A549 (cell line): ENCODE data around the gene CD3E. TPM values are rescaled to one million over a fixed set of nuclear protein-coding genes. Genes with fewer than 3 reads are reported as not detected.

ENCODE experiments used
- ATAC-seq, 2 experiments: fragments of 200-7000 bp in 1 of 2; fragments of >200 bp in 1 of 2; cut with Nextera tagmentation in 1 of 2; cut with Tn5 transposase in 1 of 2; 3 replicates each; pipeline versions ENCODE4 v1.8.0 to v1.9.1; 2018 to 2020; ENCODE audit warnings: mild to moderate bottlenecking in 1 of 2, moderate library complexity in 1 of 2
- CTCF ChIA-PET: fragments of 300-600 bp; sonication (Branson Sonifier 250); formaldehyde crosslinking; extraction: SDS; loops from one replicate; lab custom pipeline; 2021; ENCODE audit warnings: antibody characterized with exemption, inconsistent platforms; lab: Yijun Ruan, JAX
- POLR2A ChIA-PET: fragments of 350-600 bp; formaldehyde crosslinking; extraction: SDS; loops from one replicate; lab custom pipeline; 2021; ENCODE audit warnings: antibody characterized with exemption, inconsistent platforms; lab: Yijun Ruan, JAX
- DNase-seq, 2 experiments: peaks; one replicate each; pipeline versions ENCODE4 v3.0.0 to v3.0.0-alpha.2; 2011 to 2016; ENCODE audit warnings: low read depth in 1 of 2, low spot score in 1 of 2
- FAIRE-seq: peaks from 2 replicates; lab custom pipeline; 2011; peaks lifted over from hg19 to GRCh38; lab: Jason Lieb, UNC
- H3K27ac ChIP-seq, 2 experiments: fragments of >200 bp; sonication (Bioruptor Twin); formaldehyde crosslinking; 3 replicates each; pipeline ENCODE4 v1.5.1; 2016 to 2017
- H3K4me1 ChIP-seq: fragments of >200 bp; sonication (Bioruptor Twin); formaldehyde crosslinking; 3 replicates; pipeline ENCODE4 v1.6.1; 2016
- H3K4me2 ChIP-seq: fragments of >200 bp; sonication (Bioruptor Twin); formaldehyde crosslinking; 3 replicates; pipeline ENCODE4 v1.6.1; 2016
- H3K4me3 ChIP-seq: fragments of >200 bp; sonication (Bioruptor Twin); formaldehyde crosslinking; 3 replicates; pipeline ENCODE4 v1.5.1; 2016
- H3K9me3 ChIP-seq: fragments of >200 bp; sonication (Bioruptor Twin); formaldehyde crosslinking; 3 replicates; pipeline ENCODE4 v1.6.1; 2016
- BCL3 ChIP-seq: fragments of >200 bp; sonication (Bioruptor Twin); formaldehyde crosslinking; IDR thresholded peaks from 3 replicates; pipeline ENCODE4 v1.6.1; 2016
- BHLHE40 ChIP-seq: IDR thresholded peaks from 2 replicates; pipeline ENCODE4 v1.6.1; 2012; ENCODE audit warnings: low read depth, low read length, inconsistent platforms
- CHD2 ChIP-seq: fragments of 150-350 bp; IDR thresholded peaks from 2 replicates; pipeline ENCODE4 v1.6.1; 2014; ENCODE audit warnings: low read length; ENCODE audit not compliant: partially characterized antibody
- CTCF ChIP-seq: fragments of >200 bp; sonication (Bioruptor Twin); formaldehyde crosslinking; IDR thresholded peaks from 3 replicates; pipeline ENCODE4 v1.5.1; 2016
- ESRRA ChIP-seq: fragments of 150-350 bp; IDR thresholded peaks from 2 replicates; pipeline ENCODE4 v1.6.1; 2014; ENCODE audit warnings: mild to moderate bottlenecking, low read length, borderline replicate concordance
- FOXS1 ChIP-seq: fragments of 250-450 bp; sonication (Bioruptor Pico); IDR thresholded peaks from 2 replicates; pipeline ENCODE4 v1.5.0; 2020; ENCODE audit warnings: mild to moderate bottlenecking, moderate library complexity
- HMGXB4 ChIP-seq: fragments of 250-450 bp; sonication (Bioruptor Pico); IDR thresholded peaks from 2 replicates; pipeline ENCODE4 v1.5.0; 2021; ENCODE audit warnings: mild to moderate bottlenecking, moderate library complexity, borderline replicate concordance
- HOXB13 ChIP-seq: fragments of 250-450 bp; sonication (Bioruptor Pico); IDR thresholded peaks from 2 replicates; pipeline ENCODE4 v1.5.0; 2020; ENCODE audit warnings: low read depth, mild to moderate bottlenecking, moderate library complexity
- JUNB ChIP-seq: fragments of >200 bp; sonication (Bioruptor Twin); formaldehyde crosslinking; IDR thresholded peaks from 2 replicates; pipeline ENCODE4 v1.6.1; 2016
- MAFK ChIP-seq: fragments of 450-650 bp; IDR thresholded peaks from 2 replicates; pipeline ENCODE4 v1.6.1; 2014; ENCODE audit not compliant: partially characterized antibody
- NFE2L2 ChIP-seq: fragments of 150-350 bp; conservative IDR thresholded peaks from 2 replicates; pipeline ENCODE4 v1.6.1; 2014; ENCODE audit warnings: low read length
- PBX3 ChIP-seq: IDR thresholded peaks from 2 replicates; pipeline ENCODE4 v1.6.1; 2012
- POLR2AphosphoS2 ChIP-seq: conservative IDR thresholded peaks from 2 replicates; pipeline ENCODE4 v1.6.1; 2012; ENCODE audit warnings: low read length, improper control_type of control experiment, inconsistent platforms
- RFX5 ChIP-seq: fragments of 450-650 bp; IDR thresholded peaks from 2 replicates; pipeline ENCODE4 v1.7.1; 2014; ENCODE audit warnings: antibody characterized with exemption, mild to moderate bottlenecking, moderate library complexity
- SMC3 ChIP-seq: fragments of >200 bp; sonication (Bioruptor Twin); formaldehyde crosslinking; IDR thresholded peaks from 3 replicates; pipeline ENCODE4 v1.6.1; 2018; ENCODE audit warnings: inconsistent platforms
- SREBF2 ChIP-seq: fragments of 450-650 bp; IDR thresholded peaks from 2 replicates; pipeline ENCODE4 v1.6.1; 2014; ENCODE audit warnings: mild to moderate bottlenecking, moderate library complexity
- ZNF302 ChIP-seq: fragments of 250-450 bp; sonication (Bioruptor Pico); IDR thresholded peaks from 2 replicates; pipeline ENCODE4 v1.9.0; 2021; ENCODE audit warnings: inconsistent platforms, mild to moderate bottlenecking, moderate library complexity
- ZSCAN20 ChIP-seq: fragments of 250-450 bp; sonication (Bioruptor Pico); IDR thresholded peaks from 2 replicates; pipeline ENCODE4 v1.8.0; 2022; ENCODE audit warnings: mild to moderate bottlenecking, moderate library complexity
- WGBS: methylation state at CpG from one replicate; pipeline ENCODE4 v1.1.6; 2017; ENCODE audit errors: missing lambda C conversion rate; 5-methylcytosine and 5-hydroxymethylcytosine counted together
- polyA minus RNA-seq: library from RNA; depleted of rRNA, polyadenylated mRNA; stranded (reverse); fragments of >200 nt; gene quantifications from 2 replicates; pipeline ENCODE4 v1.2.3, GENCODE V29; 2011; rRNA and poly(A)+ RNA removed
- polyA plus RNA-seq, 4 experiments: library from polyadenylated mRNA; depleted of rRNA in 3 of 4; stranded (reverse); fragments of >200 nt; fragmentation: RNase III in 1 of 4; extraction: RNeasy Plus Mini Kit Qiagen cat#74134 plus additional on column Dnase treatment in 1 of 4; gene quantifications; 2 replicates in 3 of 4; 3 replicates in 1 of 4; pipeline ENCODE4 v1.2.3, GENCODE V29; 2011 to 2017
- TF ChIP-seq, protein P1 (sequence below): IDR thresholded peaks from 2 replicates; pipeline ENCODE4 v1.6.1; 2012; ENCODE audit warnings: low read depth, borderline replicate concordance
- TF ChIP-seq, protein P2 (sequence below): IDR thresholded peaks from 2 replicates; pipeline ENCODE4 v1.6.1; 2012

CD3E gene
- not detected in 2 replicates for polyA plus RNA-seq (2011; rRNA removed)
- not detected in 2 replicates for polyA plus RNA-seq (2012; cell fraction: cytosol; rRNA removed)
- not detected in 2 replicates for polyA plus RNA-seq (2012; cell fraction: nucleus; rRNA removed)
- not detected in 3 replicates for polyA plus RNA-seq (2017; fragmentation: RNase III; extraction: RNeasy Plus Mini Kit Qiagen cat#74134 plus additional on column Dnase treatment)
- not detected in 2 replicates for polyA minus RNA-seq

- WGBS: 54% methylated on average over 8 of the region's 8 CpGs
- ChIA-PET CTCF (interaction anchor here (1.9 kb wide), 1 partner anchor 106 kb away, joined by 5 read pairs; no protein-coding TSS in a partner anchor), POLR2A (no interaction called here)
- FAIRE-seq (no peak), DNase-seq (no peak), ATAC-seq (no peak)
- H3K4me2 ChIP-seq: no peak within 1 kb of the TSS
- H3K4me3 ChIP-seq: no peak within 1 kb of the TSS
- no peaks in the 10 kb centered on the region for H3K4me1 ChIP-seq
- H3K27ac ChIP-seq: no peak within 1 kb of the TSS
- H3K9me3 ChIP-seq: no peaks in the 10 kb centered on the region
- TF ChIP-seq HOXB13 (CRISPR knock-in tag) (no peak), HMGXB4 (no peak), FOXS1 (CRISPR knock-in tag) (no peak), SREBF2 (no peak), CHD2 (no peak), BHLHE40 (no peak), ZSCAN20 (CRISPR knock-in tag) (no peak), SMC3 (no peak), CTCF (no peak), JUNB (no peak), ZNF302 (CRISPR knock-in tag) (no peak), PBX3 (no peak), MAFK (no peak)
- TF ChIP-seq, protein P1, sequence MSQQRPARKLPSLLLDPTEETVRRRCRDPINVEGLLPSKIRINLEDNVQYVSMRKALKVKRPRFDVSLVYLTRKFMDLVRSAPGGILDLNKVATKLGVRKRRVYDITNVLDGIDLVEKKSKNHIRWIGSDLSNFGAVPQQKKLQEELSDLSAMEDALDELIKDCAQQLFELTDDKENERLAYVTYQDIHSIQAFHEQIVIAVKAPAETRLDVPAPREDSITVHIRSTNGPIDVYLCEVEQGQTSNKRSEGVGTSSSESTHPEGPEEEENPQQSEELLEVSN: no peak
Observed at GRCh38 chr11:118304568-118305248, at the start of gene CD3E. TSS of gene CD3E (plus strand) at chr11:118304730. CDS start at chr11:118304953, 223 bp downstream.

DNA sequence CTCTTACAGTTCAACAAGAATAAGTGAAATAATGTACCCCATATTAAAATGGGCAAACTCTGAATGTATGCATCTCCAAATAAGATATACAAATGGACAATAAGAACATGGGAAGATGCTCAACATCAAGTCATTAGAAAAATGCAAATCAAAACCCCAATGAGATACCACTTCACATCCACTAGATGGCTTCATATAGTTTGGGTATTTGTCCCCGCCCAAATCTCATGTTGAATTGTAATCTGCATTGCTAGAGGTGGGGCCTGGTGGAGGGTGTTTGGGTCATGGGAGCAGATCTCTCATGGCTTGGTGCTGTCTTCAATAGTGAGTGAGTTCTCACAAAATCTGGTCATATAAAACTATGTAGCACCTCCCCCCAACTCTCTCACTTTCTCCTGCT, 46.1 kb upstream of the CD3E start:
- ChIA-PET CTCF (no interaction called here), POLR2A (no interaction called here)
- Histone ChIP-seq H3K4me3 (no peak overlapping the region), H3K9me3 (no peaks in the 10 kb centered on the region), H3K4me2 (no peak overlapping the region), H3K27ac (no peak overlapping the region), H3K4me1 (no peaks in the 10 kb centered on the region)
- WGBS: 0% methylated on average over 1 of the region's 1 CpG
- DNase-seq (no peak), ATAC-seq (no peak), FAIRE-seq (no peak)
- TF ChIP-seq HOXB13 (CRISPR knock-in tag) (no peak), MAFK (no peak), BCL3 (no peak), ESRRA (no peak), SMC3 (no peak), NFE2L2 (no peak), POLR2AphosphoS2 (no peak), RFX5 (no peak), SREBF2 (no peak)
- TF ChIP-seq, protein P2, sequence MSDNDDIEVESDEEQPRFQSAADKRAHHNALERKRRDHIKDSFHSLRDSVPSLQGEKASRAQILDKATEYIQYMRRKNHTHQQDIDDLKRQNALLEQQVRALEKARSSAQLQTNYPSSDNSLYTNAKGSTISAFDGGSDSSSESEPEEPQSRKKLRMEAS: no peak
